Hematopoietic multipotent progenitor cell (in vitro differentiated cells): ENCODE measurements around the gene TBCC. TPM values are rescaled to one million over a fixed set of nuclear protein-coding genes. Genes with fewer than 3 reads are reported as not detected.
"Not testable (repeated sequence)": the region's sequence is repeated elsewhere in the genome, so short reads cannot be mapped to it uniquely, and the experiment has no call there.

Source experiments
- DNase-seq, 3 donors: peaks; one replicate each; pipeline ENCODE4 v3.0.0-alpha.2; 2011 to 2015; ENCODE audit warnings: low read depth in 2 of 3, low spot score in 2 of 3
- total RNA-seq: library from RNA; depleted of rRNA; stranded (reverse); fragments of >200 nt; gene quantifications from one replicate; pipeline ENCODE4 v1.2.3, GENCODE V29; 2012

The TBCC gene
- total RNA-seq, 1 donor: 57.4 TPM

DNA sequence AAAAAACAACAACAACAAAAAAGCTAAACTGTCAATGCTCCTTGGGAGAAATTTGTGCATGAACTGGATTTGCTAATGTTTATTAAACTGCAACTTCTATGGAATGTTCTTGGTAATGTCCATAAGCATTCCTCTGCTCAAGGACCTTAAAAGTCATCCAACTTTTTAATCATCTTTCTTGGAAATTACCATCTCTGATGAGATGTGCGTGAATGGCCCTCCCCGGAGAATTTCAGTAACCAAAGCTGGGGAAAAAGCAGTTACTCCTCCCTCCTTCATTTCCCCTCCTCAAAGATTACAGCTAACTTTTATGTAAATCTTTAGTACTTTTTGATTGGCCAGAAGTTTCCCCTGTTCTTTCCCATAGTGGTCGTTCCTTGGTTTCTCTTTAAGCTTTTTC lies 5.2 kb downstream of the TBCC start:
- DNase-seq: no peak

DNA sequence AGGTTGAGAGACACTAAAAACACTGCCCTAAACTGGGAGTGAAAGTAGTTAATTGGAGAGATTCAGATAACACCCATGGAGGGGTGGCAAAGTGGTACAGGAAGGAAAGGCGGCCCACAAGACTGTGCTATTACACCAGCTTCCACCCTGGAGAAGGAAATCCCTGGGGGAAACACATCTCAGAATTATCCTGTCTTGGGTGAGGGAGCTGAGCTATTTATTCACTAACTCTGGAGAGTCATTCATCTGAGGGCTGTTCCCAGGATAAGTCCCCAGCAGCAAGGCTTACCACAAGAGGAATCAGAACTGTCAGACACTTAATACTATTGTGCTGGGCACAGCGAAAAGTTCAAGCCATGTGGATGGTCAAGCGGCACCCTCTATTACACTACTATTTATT lies 9.9 kb downstream of the TBCC start:
- no peak for DNase-seq

DNA sequence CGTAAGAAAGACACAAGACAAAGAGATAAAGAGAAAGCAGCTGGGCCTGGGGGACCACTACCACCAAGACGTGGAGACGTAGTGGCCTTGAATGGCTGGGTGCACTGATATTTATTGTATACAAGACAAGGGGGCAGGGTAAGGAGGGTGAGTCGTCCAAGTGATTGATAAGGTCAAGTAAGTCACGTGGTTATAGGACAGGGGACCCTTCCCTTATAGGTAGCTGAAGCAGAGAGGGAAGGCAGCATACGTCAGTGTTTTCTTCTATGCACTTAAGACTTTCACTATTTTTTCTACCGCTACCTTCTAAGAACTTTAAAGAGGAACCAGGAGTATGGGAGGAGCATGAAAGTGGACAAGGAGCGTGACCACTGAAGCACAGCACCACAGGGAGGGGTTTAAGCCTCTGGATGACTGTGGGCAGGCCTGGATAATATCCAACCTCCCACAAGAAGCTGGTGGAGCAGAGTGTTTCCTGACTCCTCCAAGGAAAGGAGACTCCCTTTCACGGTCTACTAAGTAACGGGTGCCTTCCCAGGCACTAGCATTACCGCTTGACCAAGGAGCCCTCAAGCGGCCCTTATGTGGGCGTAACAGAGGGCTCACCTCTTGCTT lies 11.9 kb downstream of the TBCC start:
- not testable (repeated sequence) for DNase-seq

DNA sequence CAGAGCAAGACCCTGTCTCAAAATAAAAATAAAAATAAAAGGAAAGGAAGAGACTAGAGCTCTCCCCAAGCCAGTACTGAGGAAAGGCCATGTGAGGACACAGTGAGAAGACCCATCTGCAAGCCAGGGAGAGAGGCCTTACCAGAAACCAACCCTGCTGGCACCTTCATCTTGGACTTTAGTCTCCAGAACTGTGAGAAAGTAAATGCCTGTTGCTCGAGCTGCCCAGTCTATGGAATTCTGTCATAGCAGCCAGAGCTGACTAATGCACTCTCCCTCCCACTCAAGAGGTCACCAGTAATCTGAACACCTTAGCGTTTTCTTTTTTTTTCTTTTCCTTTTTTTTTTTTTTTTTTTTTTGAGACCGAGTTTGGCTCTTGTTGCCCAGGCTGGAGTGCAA lies 16.2 kb downstream of the TBCC start:
- no peak for DNase-seq

DNA sequence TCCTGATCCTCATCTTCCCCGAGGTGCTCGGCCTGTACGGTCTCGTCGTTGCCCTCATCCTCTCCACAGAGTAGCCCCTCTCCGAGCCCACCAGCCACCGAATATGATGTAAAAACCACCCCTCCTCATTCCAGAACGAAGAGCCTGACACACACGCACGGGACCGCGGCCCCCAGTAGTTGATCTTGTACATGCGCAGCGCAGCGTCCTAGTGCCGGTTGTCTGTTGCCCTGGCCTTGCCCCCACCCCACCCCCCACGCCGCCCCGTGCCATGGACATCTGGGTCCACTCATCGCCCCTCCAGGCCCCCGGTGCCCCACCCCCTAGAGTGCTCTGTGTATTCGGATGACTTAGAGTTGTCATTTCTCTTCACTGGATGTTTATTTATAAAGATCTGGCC lies 18.3 kb downstream of the TBCC start:
- no peak for DNase-seq

DNA sequence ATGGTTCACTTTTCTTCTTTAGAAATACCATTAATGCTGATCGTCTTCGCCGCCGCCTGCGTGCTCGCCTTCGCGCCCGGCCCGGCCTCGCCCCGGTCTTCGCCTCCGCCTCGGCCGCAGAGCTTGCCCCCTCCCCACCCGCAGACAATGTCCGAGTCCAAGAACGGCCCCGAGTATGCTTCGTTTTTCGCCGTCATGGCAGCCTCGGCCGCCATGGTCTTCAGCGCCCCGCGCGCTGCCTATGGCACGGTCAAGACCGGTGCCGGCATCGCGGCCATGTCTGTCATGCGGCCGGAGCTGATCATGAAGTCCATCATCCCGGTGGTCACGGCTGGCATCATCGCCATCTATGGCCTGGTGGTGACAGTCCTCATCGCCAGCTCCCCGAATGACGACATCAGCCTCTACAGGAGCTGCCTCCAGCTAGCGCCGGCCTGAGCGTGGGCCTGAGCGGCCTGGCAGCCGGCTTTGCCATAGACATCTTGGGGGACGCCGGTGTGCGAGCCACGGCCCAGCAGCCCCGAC lies 18.8 kb downstream of the TBCC start:
- peak in 2 of 3 donors; percentile 8 for DNase-seq

DNA sequence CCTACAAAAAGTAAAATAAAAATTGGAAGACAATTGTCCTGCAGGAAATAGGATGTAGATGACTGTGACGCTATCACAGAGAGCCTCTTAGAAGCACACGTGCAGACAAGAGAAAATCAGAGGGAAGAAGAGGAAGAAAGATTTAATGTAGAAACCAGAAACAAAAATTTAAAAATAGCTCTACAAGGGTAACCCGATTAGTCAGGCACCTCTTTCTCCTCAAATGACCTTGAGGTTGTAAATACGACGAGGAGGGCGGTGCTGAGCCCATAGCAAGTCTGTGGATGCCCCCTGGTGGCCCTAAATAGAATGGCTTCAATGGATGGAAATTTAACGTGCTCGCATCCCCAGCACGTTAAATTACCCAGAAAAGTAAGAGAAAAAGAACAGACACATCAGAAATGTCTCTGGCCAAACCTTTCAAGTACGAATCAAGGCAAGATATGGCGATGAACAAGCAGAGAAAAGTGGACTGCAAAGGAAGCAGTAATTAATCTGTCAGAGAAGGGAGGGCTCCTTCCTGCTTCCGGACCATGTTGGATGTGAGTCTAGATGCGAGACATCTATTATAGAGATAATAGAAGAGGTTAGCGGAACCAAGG lies 19.3 kb downstream of the TBCC start:
- peak; percentile 71 to 92 (median 92) for DNase-seq

DNA sequence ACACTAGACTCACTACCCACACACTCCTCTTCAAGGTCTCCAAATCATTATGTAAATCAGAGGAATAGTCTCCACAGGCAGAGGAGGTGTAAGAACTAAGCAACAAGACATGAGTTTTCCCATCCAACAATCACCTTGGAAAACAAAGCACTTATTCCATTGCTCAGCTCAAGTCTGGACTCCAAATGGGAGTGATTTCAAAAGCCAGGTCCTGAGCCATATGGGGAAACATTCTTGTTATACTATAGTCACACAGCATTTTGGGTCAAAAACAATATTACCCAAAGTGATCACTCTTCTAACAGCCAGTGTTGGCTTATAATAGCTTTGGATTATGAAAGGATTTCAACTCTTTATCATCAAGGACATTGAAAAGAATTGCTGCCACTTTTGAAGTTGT lies 19.9 kb downstream of the TBCC start:
- no peak for DNase-seq

DNA sequence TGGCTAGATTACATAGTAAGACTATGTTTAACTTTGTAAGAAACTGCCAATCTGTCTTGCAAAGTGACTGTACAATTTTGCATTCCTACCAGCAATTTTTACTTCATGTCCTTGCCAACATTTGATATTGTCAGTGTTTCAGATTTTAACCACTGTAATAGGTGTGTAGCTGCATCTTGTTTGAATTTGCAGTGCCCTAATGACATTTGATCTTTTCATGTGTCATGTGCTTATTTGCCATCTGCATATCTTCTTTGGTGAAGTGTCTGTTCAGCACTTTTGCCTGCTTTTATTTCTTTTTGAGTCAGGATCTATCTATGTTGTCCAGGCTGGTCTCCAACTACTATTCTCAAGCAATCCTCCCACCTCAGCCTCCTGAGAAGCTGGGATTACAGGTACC lies 21.1 kb downstream of the TBCC start:
- DNase-seq: no peak

DNA sequence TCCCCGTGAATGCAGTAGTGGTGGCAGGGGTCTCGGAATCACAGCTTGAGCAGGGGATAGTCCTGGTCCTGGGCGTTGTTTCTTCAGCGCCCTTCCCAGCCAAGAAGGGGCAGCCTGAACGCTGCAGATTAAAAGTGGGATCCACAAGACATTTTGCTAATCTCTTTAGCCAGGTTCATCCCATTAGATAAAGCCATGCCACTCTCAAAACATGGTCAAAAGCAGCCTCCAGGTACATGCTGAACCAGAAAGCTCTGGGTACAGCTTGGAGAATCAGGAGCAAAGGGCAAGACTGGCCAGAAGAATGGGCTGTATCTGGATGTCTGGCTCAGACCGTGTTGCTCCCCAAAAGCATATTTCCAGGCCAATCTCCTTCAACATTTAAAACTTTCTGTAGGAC lies 23.4 kb downstream of the TBCC start, which contains the start of gene PRPH2:
Gene PRPH2 (minus strand): TSS at position 101 of the 400 bp plus-strand sequence. CDS start 263 bp downstream, outside the sequence.
- DNase-seq: no peak

DNA sequence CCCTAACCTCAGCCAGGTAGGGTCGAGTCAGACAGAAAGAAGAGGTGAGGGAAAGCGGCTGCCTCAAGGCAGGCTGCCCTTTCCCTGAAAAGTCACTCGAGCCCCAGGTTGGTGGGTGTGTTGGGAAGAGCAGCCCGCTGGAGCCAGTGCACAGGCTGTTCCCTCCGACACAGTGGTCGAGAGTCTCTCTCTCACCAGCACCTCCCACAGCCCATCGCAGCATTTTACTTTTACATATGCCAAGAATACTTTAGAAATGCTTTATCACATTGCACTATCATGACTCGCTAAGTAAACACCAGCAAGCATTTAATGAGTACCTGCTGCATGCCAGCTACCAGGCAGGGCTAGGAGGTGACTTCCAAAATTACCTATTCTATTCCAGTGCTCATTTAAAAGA lies 25.2 kb downstream of the TBCC start:
- no peak for DNase-seq

DNA sequence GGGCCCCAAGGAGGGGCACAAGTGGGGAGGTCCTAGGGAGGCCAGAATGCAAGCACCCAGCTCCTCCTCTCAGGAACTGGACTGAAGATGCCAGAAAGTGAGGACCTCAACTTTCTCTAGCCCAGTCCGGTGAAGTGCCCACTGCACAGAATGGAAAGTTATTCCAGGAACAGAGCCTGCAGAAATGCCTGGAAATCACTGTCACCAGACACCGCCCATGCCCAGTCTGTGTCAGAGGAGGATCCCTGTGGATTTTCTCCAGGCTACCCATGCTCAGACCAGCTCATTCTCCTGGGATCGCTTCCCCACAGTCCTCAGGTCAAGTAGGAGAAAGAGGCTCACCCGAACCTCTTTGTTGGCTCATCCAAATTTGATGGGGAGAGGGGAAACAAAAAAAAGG lies 30.0 kb downstream of the TBCC start:
- no peak for DNase-seq

DNA sequence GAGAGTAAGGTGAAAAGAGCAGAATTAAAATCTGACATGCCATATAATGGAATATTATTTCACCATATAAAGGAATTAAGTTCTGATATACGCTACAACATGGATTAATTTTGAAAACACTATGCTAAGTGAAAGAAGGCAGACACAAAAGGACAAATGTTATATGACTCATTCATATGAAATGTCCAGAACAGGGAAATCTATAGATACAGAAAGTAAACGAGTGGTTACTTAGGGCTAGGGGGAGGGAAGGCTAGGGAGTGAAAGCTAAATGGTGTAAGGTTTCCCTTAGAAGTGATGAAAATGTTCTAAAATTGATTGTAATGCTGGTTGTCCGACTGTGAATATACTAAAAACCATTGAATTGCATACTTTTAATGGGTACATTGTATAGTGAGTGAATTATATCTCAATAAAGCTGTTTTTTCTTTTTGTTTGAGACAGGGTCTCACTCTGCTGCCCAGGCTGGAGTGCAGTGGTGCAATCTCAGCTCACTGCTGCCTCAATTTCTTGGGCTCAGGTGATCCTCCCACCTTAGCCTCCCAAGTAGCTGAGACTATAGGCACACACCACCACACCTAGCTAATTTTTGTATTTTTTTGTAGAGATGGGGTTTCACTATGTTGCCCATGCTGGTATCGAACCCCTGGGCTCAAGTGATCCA lies 31.7 kb downstream of the TBCC start:
- DNase-seq: no peak

DNA sequence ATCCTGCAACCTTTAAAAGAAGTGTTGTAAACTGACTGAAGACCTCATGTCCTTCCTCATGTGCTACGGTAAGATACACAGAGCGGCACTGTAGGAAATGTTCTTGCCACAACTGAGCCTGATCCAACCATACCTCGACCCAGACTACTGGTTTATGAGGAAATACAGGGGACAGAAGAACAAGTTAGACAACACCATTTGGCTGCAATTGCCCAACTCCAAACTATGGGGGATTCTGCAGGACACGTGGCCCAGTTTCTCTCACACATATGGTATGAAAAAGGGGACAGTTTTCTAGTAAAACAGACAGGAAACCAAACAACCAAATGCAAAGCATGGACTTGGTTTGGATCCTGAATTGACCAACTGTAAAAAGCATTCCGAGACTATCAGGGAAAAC lies 34.0 kb downstream of the TBCC start:
- DNase-seq: no peak

DNA sequence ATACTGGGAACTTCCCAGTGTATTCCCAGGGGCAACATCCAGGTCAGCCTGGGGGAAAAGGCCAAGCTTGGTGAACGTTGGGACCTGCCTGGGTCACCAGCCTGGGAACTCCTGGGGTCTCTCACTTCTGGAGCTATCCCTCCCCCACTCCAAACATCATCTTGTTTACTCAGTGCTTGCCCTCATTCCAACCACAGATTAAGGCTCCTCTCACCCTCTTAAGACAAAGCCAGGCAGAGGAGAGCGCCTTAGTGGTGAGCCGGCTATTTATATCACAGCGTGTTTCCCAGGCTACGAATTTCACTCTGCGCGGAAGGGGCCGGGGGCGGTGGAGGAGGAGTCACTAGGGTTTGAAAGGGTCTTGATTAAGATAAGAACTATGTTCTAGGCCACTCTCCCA lies 35.6 kb downstream of the TBCC start:
- no peak for DNase-seq

DNA sequence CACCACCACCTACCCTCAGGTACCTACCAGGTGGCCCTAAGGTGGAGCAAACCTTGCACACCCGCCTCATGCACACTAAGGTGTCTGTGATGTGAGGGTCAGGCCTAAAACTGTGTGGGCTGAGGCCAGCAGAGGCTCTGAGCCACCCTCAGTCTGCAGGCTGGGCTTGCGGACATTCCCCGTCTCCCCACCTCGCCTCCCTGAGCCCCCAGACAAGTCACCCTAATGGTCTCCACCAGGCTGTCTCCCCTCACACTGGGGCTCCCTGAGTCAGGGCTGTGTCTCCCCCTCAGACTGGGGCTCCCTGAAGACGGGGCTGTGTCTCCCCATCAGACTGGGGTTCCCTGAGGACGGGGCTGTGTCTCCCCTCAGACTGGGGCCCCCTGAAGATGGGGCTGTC lies 36.0 kb downstream of the TBCC start:
- no peak for DNase-seq

DNA sequence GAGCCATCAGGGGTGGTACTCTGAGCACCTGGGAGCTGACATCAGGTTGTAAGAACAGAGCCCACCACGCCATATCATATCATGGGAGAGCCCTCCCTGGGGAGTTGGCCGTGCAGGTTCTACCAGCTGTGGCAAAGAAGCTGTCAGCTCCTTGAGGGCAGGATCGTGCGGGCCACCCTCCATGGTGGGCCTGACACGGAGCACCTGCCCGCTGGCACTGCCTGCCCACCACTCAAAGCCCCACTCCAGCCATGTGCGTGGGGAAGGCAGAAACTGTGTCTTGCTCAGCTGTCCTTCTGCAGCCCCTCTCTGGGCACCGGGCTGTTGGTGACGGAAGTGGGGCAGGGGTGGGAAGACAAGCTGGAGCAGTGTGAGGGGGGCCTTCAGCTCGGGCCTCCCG lies 37.8 kb downstream of the TBCC start:
- no peak for DNase-seq

DNA sequence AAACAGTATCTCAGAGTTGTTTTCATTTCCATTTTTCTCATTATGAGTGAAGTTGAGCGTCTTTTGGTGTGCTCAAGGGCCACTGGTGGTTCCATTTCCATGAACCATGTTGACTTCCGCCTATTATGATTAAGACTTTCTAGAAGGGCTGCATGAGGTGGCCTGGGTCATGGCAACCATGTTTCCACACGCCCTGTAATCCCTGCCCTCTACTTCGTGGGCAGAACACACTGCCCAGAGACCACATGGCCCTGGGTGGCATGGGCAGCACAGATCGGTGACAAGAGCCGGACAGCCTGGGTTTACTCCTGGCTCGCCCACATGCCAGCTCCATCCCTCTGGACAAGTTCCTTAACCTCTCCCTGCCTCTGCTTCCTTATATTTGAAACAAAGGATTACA lies 38.3 kb downstream of the TBCC start:
- DNase-seq: no peak

DNA sequence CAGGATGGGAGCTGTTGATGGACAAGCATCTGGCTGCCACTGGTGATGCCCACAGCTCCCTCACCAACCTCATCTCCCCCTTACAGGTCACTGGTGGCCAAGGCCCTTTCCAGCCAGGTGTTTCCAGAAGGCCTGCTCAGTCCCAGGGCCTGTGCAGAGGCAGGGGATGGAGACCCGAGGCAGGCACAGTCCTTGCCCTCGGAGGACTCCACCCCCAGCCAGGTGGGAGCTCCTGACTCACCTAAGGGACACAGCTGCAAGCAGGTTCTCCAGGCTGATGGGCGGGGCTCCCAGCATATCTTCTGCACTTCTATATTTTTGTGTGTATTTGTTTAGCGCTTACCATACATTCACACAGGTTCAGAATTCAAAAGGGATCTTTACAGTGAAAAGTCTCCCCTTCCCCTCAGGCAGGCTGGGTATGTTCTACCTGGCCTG lies 40.9 kb downstream of the TBCC start:
- no peak for DNase-seq

DNA sequence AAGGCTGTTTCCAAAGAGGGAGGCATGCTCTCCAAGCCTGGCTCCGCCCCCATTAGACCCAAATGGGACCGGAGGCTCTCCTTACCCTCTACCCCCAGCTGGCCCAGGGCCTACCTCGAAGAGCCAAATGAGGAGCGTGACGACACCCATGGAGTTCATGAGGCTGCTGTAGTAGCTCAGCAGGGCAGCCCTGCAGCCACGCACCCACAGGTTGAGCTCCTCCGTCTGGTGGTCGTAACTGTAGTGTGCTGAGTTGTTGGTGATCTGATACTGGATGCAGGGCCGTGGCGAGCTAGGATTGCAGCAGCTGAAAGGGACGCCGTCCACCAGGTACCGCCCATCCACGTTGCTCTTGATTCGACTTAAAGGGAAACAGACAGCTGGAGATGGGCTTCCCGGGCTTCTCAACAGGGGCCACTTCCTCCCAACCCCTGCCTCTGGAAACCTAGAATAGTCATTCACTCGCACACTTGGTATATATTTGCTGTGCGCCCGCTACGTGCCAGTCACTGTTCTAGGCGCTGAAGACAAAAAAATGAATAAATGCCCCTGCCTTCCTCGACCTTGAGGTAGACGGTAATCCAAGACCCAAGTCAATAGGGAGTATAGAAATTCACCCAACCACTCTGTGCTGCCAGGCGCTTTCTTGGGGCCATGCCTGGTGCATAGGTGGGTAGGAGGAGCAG lies 41.5 kb downstream of the TBCC start:
- DNase-seq: no peak

DNA sequence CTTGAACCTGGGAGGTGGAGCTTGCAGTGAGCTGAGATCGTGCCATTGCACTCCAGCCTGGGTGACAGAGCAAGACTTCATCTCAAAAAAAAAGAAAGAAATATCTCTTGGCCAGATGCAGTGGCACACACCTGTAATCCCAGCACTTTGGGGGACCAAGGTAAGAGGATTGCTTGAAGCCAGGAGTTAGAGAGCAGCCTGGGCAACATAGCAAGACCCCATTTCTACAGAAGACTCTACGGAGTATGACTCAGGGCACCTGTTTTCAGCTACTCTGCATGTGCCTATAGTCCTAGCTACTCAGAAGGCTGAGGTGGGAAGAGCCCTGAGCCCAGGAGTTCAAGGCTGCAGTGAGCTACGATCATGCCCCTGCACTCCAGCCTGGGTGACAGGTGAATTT lies 43.1 kb downstream of the TBCC start:
- not testable (repeated sequence) for DNase-seq
